Superior temporal gyrus (tissue), 1 donor: ENCODE measurements around the gene CPLX4.

Experiments used
- DNase-seq: peaks from one replicate; pipeline ENCODE4 v3.0.0-alpha.2; 2016; ENCODE audit errors: extremely low spot score

The CPLX4 gene, protein sequence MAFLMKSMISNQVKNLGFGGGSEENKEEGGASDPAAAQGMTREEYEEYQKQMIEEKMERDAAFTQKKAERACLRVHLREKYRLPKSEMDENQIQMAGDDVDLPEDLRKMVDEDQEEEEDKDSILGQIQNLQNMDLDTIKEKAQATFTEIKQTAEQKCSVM

GRCh38 chr18:59318460-59319050 lies at the start of gene CPLX4:
CPLX4 (minus strand) TSS chr18:59318649; CDS start chr18:59318462, 187 bp downstream.
- no peak for DNase-seq

DNA sequence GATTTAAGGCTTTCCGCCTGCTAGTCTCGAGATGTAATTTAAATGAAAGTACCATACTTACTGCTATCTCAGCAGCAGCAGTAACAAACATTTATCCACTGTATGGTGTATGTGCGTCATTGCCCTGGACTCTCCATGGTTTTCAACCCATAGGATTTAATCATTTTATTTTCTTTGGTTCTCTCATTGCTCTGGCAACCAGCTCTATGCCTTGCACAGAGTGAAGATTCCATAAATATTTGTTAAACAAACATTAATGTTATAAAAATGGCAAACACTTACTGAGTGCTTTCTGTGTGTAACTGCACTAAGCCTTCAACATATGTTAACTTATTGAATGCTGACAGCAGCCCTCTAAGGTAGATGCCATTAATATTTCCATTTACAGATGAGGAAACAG lies 41.9 kb upstream of the CPLX4 start:
- no peak for DNase-seq

DNA sequence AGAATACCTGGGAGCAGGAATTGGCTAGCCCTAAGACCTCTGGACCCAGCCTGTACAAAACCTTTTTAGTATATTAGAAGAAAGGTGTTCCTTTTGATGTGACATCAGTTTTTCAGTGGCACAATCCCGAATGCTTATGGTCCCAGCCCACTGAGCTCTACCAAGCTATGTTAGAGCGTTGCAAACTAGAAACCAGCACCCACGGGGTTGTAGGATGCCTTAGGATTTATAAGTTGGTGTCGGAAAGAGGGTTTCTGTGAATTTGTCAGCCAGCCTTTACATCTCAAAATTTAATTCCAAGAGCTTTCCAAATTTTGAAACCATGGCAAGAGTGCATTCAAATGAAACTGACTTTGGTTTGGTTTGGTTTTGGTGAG lies 41.1 kb upstream of the CPLX4 start:
- no peak for DNase-seq

GRCh38 chr18:59358712-59359575 lies 40.5 kb upstream of the CPLX4 start, which contains the start of gene LMAN1:
LMAN1 (minus strand) TSS chr18:59359265; CDS start chr18:59359244, 21 bp downstream.
- DNase-seq, result peak; percentile 92

DNA sequence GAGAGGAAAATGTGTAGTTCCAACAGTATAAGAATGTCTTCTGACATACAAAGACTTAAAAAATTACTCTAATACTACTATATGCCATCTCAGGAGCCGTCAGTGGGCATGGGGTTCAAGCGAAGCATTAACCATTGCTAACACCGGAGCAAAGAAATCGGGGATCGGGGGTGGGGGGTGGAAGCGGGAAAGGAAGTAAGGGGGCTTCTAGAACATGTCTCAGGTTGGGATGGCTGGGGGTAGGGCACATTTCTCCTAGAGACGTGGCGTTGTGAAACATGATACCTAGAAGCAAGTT lies 39.9 kb upstream of the CPLX4 start:
- DNase-seq, result no peak

- peak; percentile 43 for DNase-seq
These were observed 39.5 kb upstream of the CPLX4 start for GRCh38 chr18:59357928-59358327.

- DNase-seq, result no peak
These were observed 36.3 kb upstream of the CPLX4 start for GRCh38 chr18:59354731-59355130.

DNA sequence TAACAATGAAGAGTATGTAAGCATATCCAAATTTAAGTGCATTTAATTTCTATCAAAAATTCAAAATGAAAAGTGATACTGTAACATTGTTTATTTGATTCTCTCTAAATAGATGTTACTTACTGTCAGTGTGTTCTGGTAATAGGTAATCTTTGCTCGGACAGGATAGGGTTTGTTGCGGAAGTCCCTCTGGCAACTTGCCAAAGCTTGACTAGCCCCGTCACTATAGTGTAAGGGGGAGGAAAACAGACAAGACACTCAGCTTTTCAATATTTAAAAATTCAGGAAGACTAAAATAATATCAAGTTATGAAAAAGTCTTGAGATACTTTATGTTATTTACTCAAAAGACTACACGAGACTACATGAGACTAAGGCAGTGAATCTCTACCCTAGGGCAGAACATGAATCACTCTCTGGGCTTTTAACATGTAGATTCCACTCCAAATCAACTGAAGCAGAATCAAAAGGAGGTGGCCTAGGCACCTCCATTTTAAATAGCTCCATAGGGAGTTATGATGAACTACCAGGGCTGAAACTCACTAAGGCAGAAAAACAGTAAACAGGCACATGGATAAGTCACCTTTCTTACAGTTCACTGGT lies 34.7 kb upstream of the CPLX4 start:
- DNase-seq, result no peak

- DNase-seq, result no peak
These were observed 33.9 kb upstream of the CPLX4 start for GRCh38 chr18:59352250-59352855.

- DNase-seq, result no peak
These were observed 27.1 kb upstream of the CPLX4 start for GRCh38 chr18:59345556-59345955.

DNA sequence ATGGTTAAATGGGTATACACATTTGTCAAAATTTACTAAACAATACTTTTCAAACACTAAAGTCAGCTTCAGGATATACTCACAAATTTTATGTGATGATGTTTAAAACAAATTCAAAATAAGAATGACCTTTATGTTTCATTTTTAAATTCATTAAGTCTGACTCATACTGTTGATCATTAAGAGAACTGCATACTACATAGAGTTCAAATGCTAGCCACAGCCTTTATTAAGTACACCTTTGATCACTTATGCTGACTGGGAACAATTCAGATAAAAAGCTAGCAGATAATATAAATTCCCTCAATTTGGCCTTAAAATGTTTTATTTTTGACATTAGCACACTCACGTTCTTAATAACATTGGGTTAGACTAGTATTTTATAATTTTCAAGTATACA lies 26.5 kb upstream of the CPLX4 start:
- no peak for DNase-seq

DNA sequence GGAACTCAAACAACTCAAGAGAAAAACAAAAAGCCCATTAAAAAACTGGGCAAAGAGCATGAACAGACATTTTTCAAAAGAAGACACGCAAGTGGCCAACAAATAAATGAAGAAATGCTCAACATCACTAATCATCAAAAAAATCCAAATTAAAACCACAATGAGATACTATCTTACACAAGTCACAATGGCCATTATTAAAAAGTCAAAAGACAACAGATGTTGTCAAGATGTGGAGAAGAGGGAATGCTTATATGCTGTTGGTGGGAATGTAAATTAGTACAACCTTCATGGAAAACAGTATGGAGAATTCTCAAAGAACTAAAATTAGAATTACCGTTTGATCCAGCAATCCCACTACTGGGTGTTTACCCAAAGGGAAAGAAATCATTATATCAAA lies 25.5 kb upstream of the CPLX4 start:
- DNase-seq, result no peak

GRCh38 chr18:59340817-59341216 lies 22.4 kb upstream of the CPLX4 start:
- no peak for DNase-seq

DNA sequence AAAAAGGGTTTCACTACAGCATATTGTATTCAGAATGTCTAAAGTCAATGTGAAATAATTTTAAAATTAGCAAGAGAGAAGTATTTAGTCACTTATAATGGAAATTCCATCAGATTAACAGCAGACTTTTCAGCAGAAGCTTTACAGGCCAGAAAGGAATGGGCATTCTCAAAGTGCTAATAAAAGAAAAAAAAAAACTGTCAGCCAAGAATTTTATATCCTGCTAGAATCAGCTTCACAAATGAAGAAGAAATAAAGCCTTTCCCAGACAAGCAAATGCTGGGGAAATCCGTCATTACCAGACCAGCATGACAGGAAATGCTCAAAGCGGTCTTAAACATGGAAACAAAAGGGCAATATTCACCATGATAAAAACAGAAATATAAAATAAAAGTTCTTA lies 21.9 kb upstream of the CPLX4 start:
- no peak for DNase-seq

- DNase-seq, result no peak
These were observed 14.5 kb upstream of the CPLX4 start for GRCh38 chr18:59332986-59333385.

DNA sequence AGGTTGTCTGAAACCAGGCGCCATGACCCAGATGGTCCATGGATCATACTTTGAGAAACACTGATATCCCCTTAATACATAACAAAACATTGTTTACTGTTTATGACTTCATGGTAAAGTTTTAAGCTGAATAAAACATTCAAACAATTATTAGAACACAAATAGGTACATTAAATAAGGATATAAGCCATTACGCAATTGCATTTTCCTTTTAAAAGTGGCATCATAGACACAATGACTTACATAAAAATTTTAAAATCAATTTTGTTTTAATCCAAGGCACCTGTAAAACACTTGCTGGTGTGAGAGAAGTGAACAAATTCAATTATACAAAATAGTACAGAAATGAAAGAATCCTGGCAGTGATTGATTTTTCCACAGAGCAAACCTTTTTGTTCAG lies 10.2 kb upstream of the CPLX4 start:
- DNase-seq, result no peak

GRCh38 chr18:59325965-59326364 lies 7.5 kb upstream of the CPLX4 start:
- DNase-seq, result no peak

DNA sequence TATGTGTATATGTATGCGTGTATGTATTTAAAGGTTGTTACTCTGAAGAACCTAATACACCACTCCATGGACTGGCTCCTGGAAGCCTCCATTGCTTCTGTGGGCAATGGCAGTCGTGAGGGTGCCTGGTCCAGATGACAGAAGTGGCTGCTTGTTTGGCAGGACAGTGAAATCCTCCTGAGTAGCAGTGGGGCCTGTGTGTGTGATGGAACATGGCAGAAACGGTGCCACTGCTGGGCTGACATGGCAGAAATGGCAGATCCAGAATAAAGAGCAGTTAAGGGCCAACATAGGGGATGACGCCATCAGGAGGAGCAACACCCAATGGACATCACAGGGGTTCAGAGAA lies 6.1 kb upstream of the CPLX4 start:
- DNase-seq, result no peak

DNA sequence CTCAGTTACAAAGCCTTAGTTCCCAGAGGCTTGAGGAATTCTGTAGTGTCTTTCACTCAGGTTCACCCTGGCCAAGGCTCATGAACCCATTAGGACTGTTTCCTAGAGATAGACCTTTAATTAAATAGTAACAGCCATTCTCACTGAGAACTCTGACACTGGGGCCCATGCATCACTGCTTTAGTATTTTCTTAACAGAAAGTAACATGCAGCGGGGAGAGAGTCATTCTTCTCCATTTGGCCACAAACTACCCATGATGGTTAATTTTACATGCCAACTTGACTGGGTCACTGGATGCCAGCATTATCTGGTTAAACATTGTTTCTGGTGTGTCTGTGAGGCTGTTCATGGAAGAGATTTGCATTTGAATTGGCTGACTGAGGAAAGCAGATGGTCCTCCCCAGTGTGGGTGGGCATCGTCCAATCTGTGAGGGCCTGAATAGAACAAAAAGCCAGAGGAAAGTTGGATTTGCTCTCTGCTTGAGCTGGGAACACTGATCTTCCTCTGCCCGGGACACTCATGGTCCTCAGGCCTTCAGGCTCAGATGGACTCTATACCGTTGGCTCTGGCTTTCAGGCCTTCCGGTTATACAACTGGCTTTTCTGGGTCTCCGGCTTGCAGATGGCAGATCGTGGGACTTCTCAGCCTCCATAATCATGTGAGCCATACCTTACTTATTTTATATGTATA lies 5.6 kb upstream of the CPLX4 start:
- no peak for DNase-seq

DNA sequence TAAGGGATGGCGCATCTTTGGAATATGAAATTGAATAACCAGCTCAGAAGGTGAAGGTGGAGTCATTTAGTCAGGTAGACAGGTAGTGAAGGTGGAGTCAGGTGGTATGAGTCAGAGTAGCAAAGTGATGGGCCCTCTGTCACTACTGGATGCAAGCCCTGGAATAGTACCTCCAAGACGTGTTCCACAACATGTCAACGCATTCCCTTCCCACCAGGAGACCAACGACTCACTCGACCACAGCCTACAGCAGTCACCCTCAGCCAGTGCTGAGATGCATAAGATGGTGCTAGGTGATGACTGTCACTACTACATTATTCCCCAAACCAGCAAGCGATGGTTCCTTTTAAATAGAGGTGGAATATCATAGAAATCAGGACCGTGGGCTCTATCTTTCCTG lies 6.8 kb downstream of the CPLX4 start:
- DNase-seq, result no peak

DNA sequence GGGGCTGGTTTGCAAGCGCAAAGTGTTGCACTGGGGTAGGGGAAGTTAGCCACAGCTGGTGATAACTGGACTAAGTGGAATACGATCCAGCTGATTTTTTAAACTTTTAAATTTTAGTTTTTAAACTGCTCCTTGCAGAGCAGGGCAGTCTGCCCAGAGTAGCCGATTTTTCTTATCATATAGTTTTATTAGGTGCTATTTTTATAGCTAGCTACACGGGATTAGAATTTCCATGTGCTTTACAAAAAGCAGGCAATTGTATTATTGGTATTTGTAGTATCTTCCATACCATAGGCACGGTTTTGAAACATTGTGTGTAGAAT lies 9.6 kb downstream of the CPLX4 start:
- DNase-seq, result no peak
